Astrocyte (in vitro differentiated cells and primary cell): ENCODE results near the gene ARHGAP25. TPM values are rescaled to one million over a fixed set of nuclear protein-coding genes. Genes with fewer than 3 reads are reported as not detected.

Source experiments
- DNase-seq: peaks from one replicate; pipeline ENCODE4 v3.0.0-alpha.2; 2010; ENCODE audit warnings: low read depth
- FAIRE-seq: peaks from 2 replicates; lab custom pipeline; 2011; peaks lifted over from hg19 to GRCh38; lab: Jason Lieb, UNC
- H2AFZ ChIP-seq: 2 replicates; pipeline ENCODE4 v1.6.0; 2012; ENCODE audit warnings: low read depth, low read length, inconsistent platforms
- H3K27ac ChIP-seq: 2 replicates; pipeline ENCODE4 v1.5.1; 2011; ENCODE audit warnings: low read depth, low read length, inconsistent platforms
- H3K27me3 ChIP-seq: 2 replicates; pipeline ENCODE4 v1.6.0; 2011; ENCODE audit warnings: low read length, inconsistent platforms; ENCODE audit not compliant: insufficient read depth
- H3K36me3 ChIP-seq: 2 replicates; pipeline ENCODE4 v1.5.1; 2011; ENCODE audit warnings: low read length, inconsistent platforms; ENCODE audit not compliant: insufficient read depth
- H3K4me1 ChIP-seq: 2 replicates; pipeline ENCODE4 v1.5.1; 2011; ENCODE audit warnings: low read length, inconsistent platforms; ENCODE audit not compliant: insufficient read depth
- H3K4me2 ChIP-seq: 2 replicates; pipeline ENCODE4 v1.6.0; 2012; ENCODE audit warnings: low read length, inconsistent platforms
- H3K4me3 ChIP-seq: 2 replicates; pipeline ENCODE4 v1.5.1; 2011; ENCODE audit warnings: low read depth, mild to moderate bottlenecking, low read length, inconsistent platforms; ENCODE audit not compliant: insufficient read depth
- H3K79me2 ChIP-seq: 2 replicates; pipeline ENCODE4 v1.6.0; 2012; ENCODE audit warnings: mild to moderate bottlenecking, low read length, inconsistent platforms; ENCODE audit not compliant: insufficient read depth
- H3K9ac ChIP-seq: 2 replicates; pipeline ENCODE4 v1.6.0; 2012; ENCODE audit warnings: mild to moderate bottlenecking, low read length, inconsistent platforms
- H3K9me3 ChIP-seq: 2 replicates; pipeline ENCODE4 v1.5.1; 2012; ENCODE audit warnings: low read depth, mild to moderate bottlenecking, low read length, inconsistent platforms; ENCODE audit not compliant: insufficient read depth
- H4K20me1 ChIP-seq: 2 replicates; pipeline ENCODE4 v1.6.0; 2012; ENCODE audit warnings: low read length, inconsistent platforms; ENCODE audit not compliant: insufficient read depth
- H3K27ac Mint-ChIP-seq: one replicate; pipeline ENCODE4 v1.8.0; 2021; ENCODE audit warnings: mild to moderate bottlenecking, mixed read lengths; ENCODE audit not compliant: unreplicated experiment
- H3K27me3 Mint-ChIP-seq: one replicate; pipeline ENCODE4 v1.8.0; 2021; ENCODE audit warnings: low read depth, mixed read lengths; ENCODE audit not compliant: unreplicated experiment
- H3K36me3 Mint-ChIP-seq: one replicate; pipeline ENCODE4 v1.8.0; 2021; ENCODE audit warnings: low read depth, mixed read lengths; ENCODE audit not compliant: unreplicated experiment
- H3K4me1 Mint-ChIP-seq: one replicate; pipeline ENCODE4 v1.8.0; 2021; ENCODE audit warnings: low read depth, mixed read lengths; ENCODE audit not compliant: unreplicated experiment
- H3K4me3 Mint-ChIP-seq: one replicate; pipeline ENCODE4 v1.8.0; 2021; ENCODE audit warnings: mild to moderate bottlenecking, moderate library complexity, mixed read lengths; ENCODE audit not compliant: unreplicated experiment
- H3K9me3 Mint-ChIP-seq: one replicate; pipeline ENCODE4 v1.8.0; 2021; ENCODE audit warnings: mild to moderate bottlenecking, mixed read lengths; ENCODE audit not compliant: unreplicated experiment
- CTCF ChIP-seq: IDR thresholded peaks from 2 replicates; pipeline ENCODE4 v1.5.1; 2011; ENCODE audit warnings: low read depth, mild to moderate bottlenecking, inconsistent platforms, low read length, moderate library complexity; ENCODE audit not compliant: insufficient read depth
- EZH2 ChIP-seq: IDR thresholded peaks from 2 replicates; pipeline ENCODE4 v1.6.1; 2012; ENCODE audit warnings: mild to moderate bottlenecking, low read length, inconsistent platforms; ENCODE audit not compliant: insufficient read depth
- total RNA-seq: library from RNA; stranded (reverse); gene quantifications from 2 replicates; pipeline ENCODE4 v1.2.1, GENCODE V29; 2021

ARHGAP25 gene
- total RNA-seq, 1 donor from 2014 or later = 0.30 TPM

- no peaks in the 10 kb centered on the region for H3K36me3 Mint-ChIP-seq
- H3K27ac Mint-ChIP-seq = no peak overlapping the region
- Histone ChIP-seq H3K36me3 (no peaks in the 10 kb centered on the region), H3K27me3 (peaks cover 7% of the 10 kb centered on the region), H3K27ac (no peak overlapping the region), H3K9ac (no peak overlapping the region), H3K4me3 (no peak overlapping the region), H2AFZ (no peak overlapping the region), H3K4me1 (peaks cover 18% of the 10 kb centered on the region), H3K79me2 (no peaks in the 10 kb centered on the region), H4K20me1 (no peaks in the 10 kb centered on the region), H3K4me2 (no peak overlapping the region), H3K9me3 (no peaks in the 10 kb centered on the region)
- peaks cover 3% of the 10 kb centered on the region for H3K9me3 Mint-ChIP-seq
- DNase-seq (no peak), FAIRE-seq (no peak)
- H3K27me3 Mint-ChIP-seq = peaks cover 12% of the 10 kb centered on the region
- H3K4me1 Mint-ChIP-seq = peaks cover 15% of the 10 kb centered on the region
- no peak for TF ChIP-seq CTCF
- TF ChIP-seq EZH2 = no peak
- no peak overlapping the region for H3K4me3 Mint-ChIP-seq
These were observed 11.4 kb upstream of the ARHGAP25 start for GRCh38 chr2:68723181-68723580.

DNA sequence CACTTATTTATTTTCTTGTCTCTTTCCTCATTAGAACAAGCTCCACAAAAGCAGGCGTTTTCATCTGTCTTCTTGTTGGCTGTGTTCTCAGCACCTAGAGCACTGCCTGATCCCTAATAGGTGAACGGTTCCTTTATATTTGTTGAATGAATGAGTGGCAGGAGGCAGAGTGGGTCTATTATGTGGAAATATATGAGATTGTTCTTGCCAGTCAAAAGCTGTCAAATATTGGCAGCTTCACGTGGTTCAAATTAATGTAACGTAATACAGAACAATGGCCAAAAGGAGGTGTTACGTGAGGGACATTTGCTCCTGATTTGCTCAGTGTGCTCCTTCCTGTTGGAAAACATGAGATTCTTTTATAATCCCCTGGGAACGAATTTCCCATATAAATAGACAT, 8.5 kb upstream of the ARHGAP25 start:
- H3K9ac ChIP-seq = no peak overlapping the region
- TF ChIP-seq EZH2 (no peak), CTCF (no peak)
- DNase-seq = no peak

GRCh38 chr2:68726608-68727367, 7.8 kb upstream of the ARHGAP25 start:
- Mint-ChIP-seq H3K4me1 (peaks cover 17% of the 10 kb centered on the region), H3K36me3 (no peaks in the 10 kb centered on the region), H3K9me3 (peaks cover 8% of the 10 kb centered on the region), H3K27ac (no peak overlapping the region), H3K27me3 (peaks cover 5% of the 10 kb centered on the region), H3K4me3 (no peak overlapping the region)
- H3K4me1 ChIP-seq = peaks cover 26% of the 10 kb centered on the region
- no peaks in the 10 kb centered on the region for H3K36me3 ChIP-seq
- no peak overlapping the region for H2AFZ ChIP-seq
- peak; percentile 75 for DNase-seq
- TF ChIP-seq EZH2 (no peak), CTCF (no peak)
- no peaks in the 10 kb centered on the region for H3K79me2 ChIP-seq
- no peak overlapping the region for H3K9ac ChIP-seq
- H3K4me3 ChIP-seq = no peak overlapping the region
- peak overlapping the region; percentile 63 for H3K27ac ChIP-seq
- peak overlapping the region; percentile 76 for H3K4me2 ChIP-seq
- no peak for FAIRE-seq
- H3K27me3 ChIP-seq = no peaks in the 10 kb centered on the region
- H4K20me1 ChIP-seq = no peaks in the 10 kb centered on the region
- no peaks in the 10 kb centered on the region for H3K9me3 ChIP-seq

More for the DNA sequence above, 8.5 kb upstream of the ARHGAP25 start:
- Mint-ChIP-seq H3K4me3 (no peak overlapping the region), H3K27ac (no peak overlapping the region), H3K27me3 (peaks cover 4% of the 10 kb centered on the region), H3K4me1 (peaks cover 20% of the 10 kb centered on the region), H3K36me3 (no peaks in the 10 kb centered on the region), H3K9me3 (peaks cover 4% of the 10 kb centered on the region)
- H3K27me3 ChIP-seq = no peaks in the 10 kb centered on the region
- H2AFZ ChIP-seq = no peak overlapping the region
- H3K79me2 ChIP-seq = no peaks in the 10 kb centered on the region
- H3K27ac ChIP-seq = no peak overlapping the region
- H3K4me1 ChIP-seq = peaks cover 25% of the 10 kb centered on the region
- no peaks in the 10 kb centered on the region for H4K20me1 ChIP-seq
- no peaks in the 10 kb centered on the region for H3K36me3 ChIP-seq
- no peak overlapping the region for H3K4me2 ChIP-seq
- no peak for FAIRE-seq
- H3K4me3 ChIP-seq = no peak overlapping the region
- H3K9me3 ChIP-seq = no peaks in the 10 kb centered on the region
